Measurements from ENCODE around the gene KRTAP10-3. TPM values are rescaled to one million over a fixed set of nuclear protein-coding genes. Genes with fewer than 3 reads are reported as not detected.
"Not testable (repeated sequence)": the region's sequence is repeated elsewhere in the genome, so short reads cannot be mapped to it uniquely, and the experiment has no call there.

The KRTAP10-3 gene, protein sequence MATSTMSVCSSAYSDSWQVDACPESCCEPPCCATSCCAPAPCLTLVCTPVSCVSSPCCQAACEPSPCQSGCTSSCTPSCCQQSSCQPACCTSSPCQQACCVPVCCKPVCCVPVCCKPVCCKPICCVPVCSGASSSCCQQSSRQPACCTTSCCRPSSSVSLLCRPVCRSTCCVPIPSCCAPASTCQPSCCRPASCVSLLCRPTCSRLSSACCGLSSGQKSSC
- 1 to 10 TPM in 1 of 8 experiments, under 1 TPM in 4, not detected in 3; 0.23 to 1.1 (median 0.46) TPM for total RNA-seq

DNA sequence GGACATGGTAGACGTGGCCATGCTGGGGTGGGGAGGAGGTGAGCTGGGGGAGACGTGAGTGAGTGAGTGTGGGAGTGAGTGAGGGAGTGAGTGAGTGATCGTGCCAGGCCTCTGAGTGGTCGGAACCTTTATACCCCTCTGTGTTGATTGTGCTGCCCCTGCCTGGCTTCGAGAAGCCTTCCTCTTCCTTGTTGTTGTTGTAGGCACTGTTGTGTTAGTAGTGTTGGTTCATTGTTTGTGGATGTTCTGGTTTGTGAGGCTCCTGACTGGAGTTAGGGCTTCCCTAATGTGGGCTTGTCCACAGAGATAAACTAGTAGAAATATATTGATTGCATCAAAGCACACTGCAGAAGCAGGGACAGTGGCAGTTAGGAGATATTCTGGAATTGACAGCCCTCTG, at the start of gene KRTAP10-3:
KRTAP10-3 (minus strand) TSS at position 101 of the 400 bp plus-strand sequence; CDS start at position 21, 80 bp downstream.
- WGBS, 10 experiments: 0 to 100% methylated on average over 1 of the region's 5 CpGs; no CpG with 5 or more reads in 8 of the 10 experiments
- ATAC-seq (replicated peaks in 6 of 8): no peak
- in situ Hi-C loops (cut with MboI; ENCODE audit: low pct_unique_long_range_greater_than_20kb in 2 of 9, low sequenced_read_pairs in 9 of 9, unreplicated experiment in 9 of 9): no loop called here
- Histone ChIP-seq H3K4me1 (replicated peaks in 1 of 2) (peaks cover 5 to 10% of the 10 kb centered on the region in 2 donors), H3K27ac (no peak within 1 kb of the TSS), H3K4me3 (no peak within 1 kb of the TSS)

DNA sequence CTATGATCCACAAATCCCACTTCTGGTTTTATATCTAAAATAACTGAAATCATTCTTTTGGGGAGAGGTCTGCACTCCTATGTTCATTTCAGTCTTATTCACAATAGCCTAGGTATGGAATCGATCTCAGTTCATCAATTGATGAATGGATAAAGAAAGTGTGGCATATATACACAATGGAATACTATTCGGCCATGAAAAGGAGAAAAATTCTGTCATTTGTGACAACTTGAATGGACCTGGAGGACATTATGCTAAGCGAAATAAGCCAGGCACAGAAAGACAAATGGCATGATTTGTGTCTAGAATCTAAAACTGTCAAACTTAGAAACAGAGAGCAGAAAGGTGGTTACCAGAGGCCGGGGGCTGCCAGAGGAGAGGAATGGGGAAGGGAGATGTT, 47.9 kb upstream of the KRTAP10-3 start:
- WGBS, 10 experiments: 31 to 100% (median 54%) methylated on average over 1 to 4 of the region's 4 CpGs
- ATAC-seq (replicated peaks in 6 of 8): no peak
- in situ Hi-C loops (cut with MboI; ENCODE audit: low pct_unique_long_range_greater_than_20kb in 2 of 9, low sequenced_read_pairs in 9 of 9, unreplicated experiment in 9 of 9): no loop called here
- Histone ChIP-seq H3K4me1 (replicated peaks in 1 of 2) (no peaks in the 10 kb centered on the region), H3K27ac (no peak overlapping the region), H3K4me3 (no peak overlapping the region)

DNA sequence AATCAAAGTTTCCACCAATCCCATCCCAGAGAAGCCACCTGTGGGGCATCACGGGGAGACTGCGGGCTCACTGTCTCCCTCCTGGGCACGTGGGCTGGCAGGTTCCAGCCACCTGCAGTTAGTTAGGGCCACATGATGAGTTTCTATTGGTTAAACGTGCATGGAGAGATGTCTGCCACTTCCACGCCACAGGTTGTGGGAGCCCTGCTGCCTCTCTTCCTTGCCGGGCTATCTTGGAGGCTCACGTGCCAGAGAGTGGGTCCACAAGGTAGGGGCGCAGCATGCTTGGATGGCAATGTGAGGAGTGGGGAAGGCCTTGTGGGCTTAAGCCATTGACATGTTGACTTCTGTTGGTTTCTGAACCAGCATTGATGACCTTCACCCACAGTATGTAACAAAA, 45.3 kb upstream of the KRTAP10-3 start:
- Histone ChIP-seq H3K27ac (no peak overlapping the region), H3K4me3 (no peak overlapping the region), H3K4me1 (replicated peaks in 1 of 2) (no peaks in the 10 kb centered on the region)
- no peak for ATAC-seq (replicated peaks in 6 of 8)
- 42 to 100% (median 85%) methylated on average over 1 to 8 of the region's 8 CpGs; no CpG with 5 or more reads in 2 of the 10 experiments for WGBS, 10 experiments
- in situ Hi-C loops (cut with MboI; ENCODE audit: low pct_unique_long_range_greater_than_20kb in 2 of 9, low sequenced_read_pairs in 9 of 9, unreplicated experiment in 9 of 9): no loop called here

DNA sequence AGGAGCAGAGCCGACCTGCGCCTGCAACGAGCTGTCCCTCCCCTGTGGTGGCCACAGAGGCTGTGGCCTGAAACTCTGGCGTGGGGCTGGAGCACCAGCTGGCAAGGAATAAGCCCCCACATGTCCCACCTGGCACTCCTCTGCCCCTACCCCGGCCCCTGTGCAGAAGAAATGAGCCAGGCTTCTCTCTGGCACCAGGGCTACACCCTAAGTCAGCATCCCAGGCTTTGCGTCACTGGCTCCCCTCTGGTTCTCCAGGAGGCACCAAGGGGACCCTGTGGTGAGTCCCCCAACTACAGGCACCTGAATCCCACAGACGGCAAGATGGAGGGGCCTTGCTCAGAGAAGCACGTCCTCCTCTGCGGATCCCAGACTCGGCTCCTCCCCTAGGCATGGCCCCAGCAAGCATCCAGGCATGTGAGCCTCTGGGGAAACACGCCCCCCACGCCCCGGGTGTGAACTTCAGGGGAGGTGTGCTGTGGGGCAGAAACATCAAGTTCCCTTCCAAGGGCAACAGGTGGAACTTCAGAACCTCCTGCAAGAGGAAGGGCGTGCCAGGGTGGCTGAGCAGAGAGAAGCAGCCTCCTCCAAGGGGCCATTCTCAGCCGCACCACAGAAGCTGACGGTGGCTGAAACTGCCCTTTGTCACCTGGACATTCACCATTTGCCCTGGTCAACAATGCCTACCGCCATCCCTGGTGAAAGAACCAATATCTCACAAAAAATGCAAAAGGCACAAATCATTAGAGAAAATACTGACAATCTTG, 44.7 kb upstream of the KRTAP10-3 start:
- Histone ChIP-seq H3K4me1 (replicated peaks in 1 of 2) (no peaks in the 10 kb centered on the region), H3K4me3 (no peak overlapping the region), H3K27ac (no peak overlapping the region)
- no peak for ATAC-seq (replicated peaks in 6 of 8)
- 8 to 80% (median 37%) methylated on average over 1 to 5 of the region's 17 CpGs; no CpG with 5 or more reads in 3 of the 10 experiments for WGBS, 10 experiments
- in situ Hi-C loops (cut with MboI; ENCODE audit: low pct_unique_long_range_greater_than_20kb in 2 of 9, low sequenced_read_pairs in 9 of 9, unreplicated experiment in 9 of 9): no loop called here

DNA sequence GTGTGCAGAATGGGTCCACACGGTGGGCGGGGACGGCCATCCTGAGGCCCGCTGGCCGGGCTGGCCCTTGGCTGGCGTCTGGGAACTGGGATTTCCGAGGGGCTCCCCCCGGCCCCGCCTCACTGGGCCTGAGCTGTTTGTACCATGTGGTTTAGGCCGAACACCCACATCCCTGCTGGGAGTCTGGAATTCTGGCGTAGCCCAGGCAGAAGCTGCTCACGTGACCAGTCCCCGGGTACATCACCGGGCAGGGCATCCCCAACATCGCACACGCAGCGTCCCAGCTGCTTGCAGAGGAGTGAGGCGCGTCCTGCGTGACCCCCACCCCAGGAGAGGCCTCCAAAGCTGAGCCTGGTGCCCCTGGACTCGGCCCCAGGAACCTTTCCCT, 43.9 kb upstream of the KRTAP10-3 start:
- H3K4me1 ChIP-seq (replicated peaks in 1 of 2): no peaks in the 10 kb centered on the region
- peak in 1 of 8 experiments; percentile 77 for ATAC-seq (replicated peaks in 6 of 8)
- in situ Hi-C loops (cut with MboI; ENCODE audit: low pct_unique_long_range_greater_than_20kb in 2 of 9, low sequenced_read_pairs in 9 of 9, unreplicated experiment in 9 of 9): no loop called here
- no peak overlapping the region for H3K27ac ChIP-seq
- H3K4me3 ChIP-seq: no peak overlapping the region
- 20 to 90% (median 80%) methylated on average over 1 to 2 of the region's 21 CpGs; no CpG with 5 or more reads in 7 of the 10 experiments for WGBS, 10 experiments

DNA sequence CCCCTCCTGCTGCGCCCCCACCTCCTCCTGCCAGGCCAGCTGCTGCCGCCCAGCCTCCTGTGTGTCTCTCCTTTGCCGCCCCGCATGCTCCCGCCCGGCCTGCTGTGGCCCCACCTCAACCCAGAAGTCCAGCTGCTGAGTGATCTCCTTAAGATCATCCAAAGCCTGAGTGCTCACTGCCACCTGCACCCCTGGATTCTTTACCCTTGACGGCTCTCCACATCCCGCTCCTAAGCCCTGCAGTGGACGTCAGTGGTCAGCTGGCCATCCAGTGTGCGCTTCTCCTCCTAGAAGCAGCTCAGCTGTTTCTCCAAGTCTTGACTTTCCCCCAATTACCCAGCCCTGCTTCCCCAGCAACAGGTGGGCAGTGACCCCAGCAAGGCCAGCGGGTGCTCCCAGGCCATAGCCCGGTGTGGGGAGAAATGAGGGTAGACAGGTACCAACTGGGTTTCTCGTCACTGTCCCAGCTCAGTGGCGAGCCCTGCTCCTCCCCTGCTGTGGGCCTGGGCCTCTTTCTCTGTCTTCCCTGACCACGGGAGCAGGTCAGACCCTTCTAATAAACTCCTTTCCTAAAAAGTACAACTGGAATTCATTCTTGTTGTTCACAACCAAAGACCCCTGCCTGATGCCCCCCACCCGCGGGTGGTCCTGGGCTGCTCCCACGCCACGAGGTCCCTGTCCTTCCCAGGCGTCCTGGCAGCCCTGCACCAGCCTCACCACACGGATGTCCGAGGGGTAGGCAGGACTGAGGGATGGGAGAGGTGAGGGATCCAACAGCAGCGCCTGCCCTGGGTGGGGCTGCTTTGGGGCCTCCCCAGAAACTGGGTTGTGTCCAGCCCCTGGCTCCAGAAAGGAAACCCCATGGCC, 43.2 kb upstream of the KRTAP10-3 start:
- ATAC-seq (replicated peaks in 6 of 8): peak in 1 of 8 experiments; percentile 28
- in situ Hi-C loops (cut with MboI; ENCODE audit: low pct_unique_long_range_greater_than_20kb in 2 of 9, low sequenced_read_pairs in 9 of 9, unreplicated experiment in 9 of 9): no loop called here
- WGBS, 10 experiments: 17 to 100% (median 73%) methylated on average over 1 to 8 of the region's 23 CpGs; no CpG with 5 or more reads in 2 of the 10 experiments
- Histone ChIP-seq H3K27ac (no peak overlapping the region), H3K4me1 (replicated peaks in 1 of 2) (no peaks in the 10 kb centered on the region), H3K4me3 (no peak overlapping the region)

DNA sequence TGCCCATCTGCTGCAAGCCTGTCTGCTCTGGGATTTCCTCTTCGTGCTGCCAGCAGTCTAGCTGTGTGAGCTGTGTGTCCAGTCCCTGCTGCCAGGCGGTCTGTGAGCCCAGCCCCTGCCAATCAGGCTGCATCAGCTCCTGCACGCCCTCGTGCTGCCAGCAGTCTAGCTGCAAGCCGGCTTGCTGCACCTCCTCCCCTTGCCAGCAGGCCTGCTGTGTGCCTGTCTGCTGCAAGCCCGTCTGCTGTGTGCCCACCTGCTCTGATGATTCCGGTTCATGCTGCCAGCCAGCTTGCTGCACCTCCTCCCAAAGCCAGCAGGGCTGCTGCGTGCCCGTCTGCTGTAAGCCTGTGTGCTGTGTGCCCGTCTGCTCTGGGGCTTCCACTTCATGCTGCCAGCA, 42.5 kb upstream of the KRTAP10-3 start:
- WGBS, 10 experiments: no CpG with 5 or more reads among the region's 10 CpGs

DNA sequence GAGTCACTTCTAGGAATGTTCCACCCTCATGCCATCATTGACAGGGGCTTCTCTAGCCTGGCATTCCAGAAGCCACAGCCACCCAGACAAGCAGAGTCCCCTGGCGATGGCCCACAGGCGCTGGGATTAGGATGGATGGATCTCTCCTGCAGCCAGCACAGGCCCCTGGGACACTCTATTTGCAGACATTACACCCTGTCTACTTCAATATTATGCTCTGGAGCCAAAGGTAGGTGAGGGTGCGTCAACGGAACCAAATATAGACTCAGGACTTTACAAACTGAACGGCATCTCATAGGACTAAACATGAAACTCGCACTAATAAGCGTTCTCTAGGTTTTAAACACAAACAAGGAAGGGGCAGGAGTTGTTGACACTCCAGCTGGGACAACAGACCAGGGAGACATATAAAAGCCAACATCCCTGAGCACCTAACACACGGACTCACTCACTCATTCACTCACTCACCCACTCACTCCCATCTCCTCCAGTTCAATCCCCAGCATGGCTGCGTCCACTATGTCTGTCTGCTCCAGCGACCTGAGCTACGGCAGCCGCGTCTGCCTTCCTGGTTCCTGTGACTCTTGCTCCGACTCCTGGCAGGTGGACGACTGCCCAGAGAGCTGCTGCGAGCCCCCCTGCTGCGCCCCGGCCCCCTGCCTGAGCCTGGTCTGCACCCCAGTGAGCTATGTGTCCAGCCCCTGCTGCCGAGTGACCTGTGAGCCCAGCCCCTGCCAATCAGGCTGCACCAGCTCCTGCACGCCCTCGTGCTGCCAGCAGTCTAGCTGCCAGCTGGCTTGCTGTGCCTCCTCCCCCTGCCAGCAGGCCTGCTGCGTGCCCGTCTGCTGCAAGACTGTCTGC, 41.8 kb upstream of the KRTAP10-3 start, which contains the start of gene KRTAP10-7:
KRTAP10-7 (plus strand) TSS at position 480 of the 861 bp plus-strand sequence; CDS start at position 505, 25 bp downstream.
- ATAC-seq (replicated peaks in 6 of 8); H3K4me3 ChIP-seq; H3K4me1 ChIP-seq (replicated peaks in 1 of 2); H3K27ac ChIP-seq; in situ Hi-C loops (cut with MboI; ENCODE audit: low pct_unique_long_range_greater_than_20kb in 2 of 9, low sequenced_read_pairs in 9 of 9, unreplicated experiment in 9 of 9): not testable (repeated sequence)
- 33 to 93% (median 65%) methylated on average over 2 to 7 of the region's 23 CpGs; no CpG with 5 or more reads in 5 of the 10 experiments for WGBS, 10 experiments

More for the DNA sequence above, 42.5 kb upstream of the KRTAP10-3 start:
- peak in 1 of 8 experiments; percentile 65 for ATAC-seq (replicated peaks in 6 of 8)
- H3K27ac ChIP-seq; H3K4me1 ChIP-seq (replicated peaks in 1 of 2); H3K4me3 ChIP-seq; in situ Hi-C loops (cut with MboI; ENCODE audit: low pct_unique_long_range_greater_than_20kb in 2 of 9, low sequenced_read_pairs in 9 of 9, unreplicated experiment in 9 of 9): not testable (repeated sequence)

DNA sequence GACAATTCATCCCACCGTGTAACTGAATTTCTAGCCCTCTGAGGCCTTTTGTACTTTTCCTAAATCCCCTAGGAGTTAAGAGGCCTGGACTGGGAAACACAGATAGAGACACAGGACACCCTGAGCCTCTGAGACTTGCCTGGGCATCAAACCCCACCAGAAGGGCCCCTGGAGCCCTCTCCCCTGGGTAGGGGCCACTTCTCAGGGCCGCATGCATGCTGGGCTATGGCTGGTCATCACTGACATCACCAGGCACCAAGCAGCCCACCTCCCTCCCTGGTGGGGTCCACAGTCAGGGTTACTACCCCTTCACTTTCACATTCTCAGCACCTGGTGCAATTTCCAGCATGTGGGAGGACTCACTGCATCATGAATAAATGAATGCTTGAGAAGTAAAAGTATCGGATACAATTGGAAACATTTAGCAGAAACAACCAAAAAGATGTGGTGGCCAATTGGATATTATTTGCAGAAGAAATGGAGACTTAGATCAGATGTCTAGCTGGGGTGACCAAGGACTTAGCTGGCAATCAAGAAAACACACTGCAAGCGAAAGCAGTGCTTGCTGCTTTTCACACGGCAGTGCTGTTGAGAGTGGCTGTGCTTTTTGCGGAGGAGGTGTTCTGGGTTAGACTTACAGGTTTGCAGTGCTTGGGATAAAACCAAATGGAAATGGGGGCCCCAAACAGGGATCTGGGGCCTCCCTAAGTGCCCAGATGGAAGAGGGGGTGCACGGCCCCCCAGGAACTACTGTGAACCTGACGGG, 40.9 kb upstream of the KRTAP10-3 start:
- H3K4me1 ChIP-seq (replicated peaks in 1 of 2): no peaks in the 10 kb centered on the region
- no peak overlapping the region for H3K27ac ChIP-seq
- in situ Hi-C loops (cut with MboI; ENCODE audit: low pct_unique_long_range_greater_than_20kb in 2 of 9, low sequenced_read_pairs in 9 of 9, unreplicated experiment in 9 of 9): no loop called here
- no peak for ATAC-seq (replicated peaks in 6 of 8)
- 45 to 94% (median 85%) methylated on average over 2 to 5 of the region's 8 CpGs; no CpG with 5 or more reads in 2 of the 10 experiments for WGBS, 10 experiments
- no peak overlapping the region for H3K4me3 ChIP-seq

DNA sequence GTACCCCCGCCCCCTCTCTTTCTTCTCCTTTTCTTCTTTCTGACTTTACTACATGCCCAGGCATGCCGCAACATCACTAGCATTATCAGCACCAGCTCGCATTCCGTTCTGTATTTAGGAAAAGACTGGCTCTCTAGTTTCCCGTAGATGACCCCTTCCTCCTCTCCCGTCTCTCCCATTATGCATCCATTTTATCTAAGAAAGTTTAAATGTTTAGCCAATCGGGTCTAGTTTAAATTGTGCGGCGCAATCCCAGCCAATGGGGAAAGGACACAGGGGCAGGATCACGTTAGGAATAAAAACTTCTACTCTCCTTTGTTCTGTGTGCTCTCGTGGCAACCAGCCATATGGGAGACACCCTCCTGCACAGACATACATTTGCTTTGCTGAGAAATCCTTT, 39.5 kb upstream of the KRTAP10-3 start:
- in situ Hi-C loops (cut with MboI; ENCODE audit: low pct_unique_long_range_greater_than_20kb in 2 of 9, low sequenced_read_pairs in 9 of 9, unreplicated experiment in 9 of 9): no loop called here
- WGBS, 10 experiments: 20 to 88% (median 65%) methylated on average over 5 to 10 of the region's 11 CpGs
- H3K4me3 ChIP-seq: no peak overlapping the region
- ATAC-seq (replicated peaks in 6 of 8): peak in 4 of 8 experiments; percentile 23 to 45 (median 36)
- peak overlapping the region in 1 of 2 donors; percentile 40 for H3K27ac ChIP-seq
- H3K4me1 ChIP-seq (replicated peaks in 1 of 2): no peaks in the 10 kb centered on the region

DNA sequence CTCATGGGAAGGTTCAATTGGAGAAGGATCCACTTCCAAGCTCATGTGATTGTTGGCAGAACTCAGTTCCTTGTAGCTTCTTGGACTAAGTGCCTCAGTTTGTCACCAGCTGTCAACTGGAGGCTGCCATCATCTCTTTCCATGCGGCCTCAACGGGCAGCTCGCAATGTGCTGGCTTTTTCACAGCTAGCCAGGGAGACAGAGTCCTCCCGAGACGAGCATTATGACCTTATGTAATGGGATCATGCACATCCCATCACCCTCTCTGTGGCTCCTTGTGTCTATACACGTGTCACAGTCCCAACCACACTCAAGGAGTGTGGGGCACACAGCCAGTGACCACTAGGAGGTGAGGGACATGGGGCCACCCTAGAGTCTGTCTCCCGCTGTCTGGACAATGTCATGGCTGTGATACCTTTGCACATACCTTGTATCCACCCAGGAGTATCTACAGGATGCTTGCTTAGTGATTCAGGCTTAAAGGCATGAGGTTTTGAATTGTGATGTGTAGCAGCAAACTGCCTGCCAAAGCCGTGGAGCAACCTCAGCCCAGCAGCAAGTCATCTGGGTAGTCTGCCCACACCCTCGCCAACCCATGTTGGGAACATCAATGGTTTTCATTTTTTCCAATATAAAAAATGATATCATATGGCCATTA, 37.6 kb upstream of the KRTAP10-3 start:
- H3K4me1 ChIP-seq (replicated peaks in 1 of 2): no peaks in the 10 kb centered on the region
- WGBS, 10 experiments: 4 to 100% (median 57%) methylated on average over 1 to 5 of the region's 9 CpGs; no CpG with 5 or more reads in 2 of the 10 experiments
- no peak overlapping the region for H3K4me3 ChIP-seq
- H3K27ac ChIP-seq: no peak overlapping the region
- in situ Hi-C loops (cut with MboI; ENCODE audit: low pct_unique_long_range_greater_than_20kb in 2 of 9, low sequenced_read_pairs in 9 of 9, unreplicated experiment in 9 of 9): no loop called here
- ATAC-seq (replicated peaks in 6 of 8): no peak

Data from motor neuron (in vitro differentiated cells).